GM12864 (cell line): Measurements from ENCODE around the gene TBC1D1.

Source experiments
- DNase-seq: peaks from one replicate; pipeline ENCODE4 v3.0.0-alpha.2; 2011; ENCODE audit warnings: low read depth
- H3K4me3 ChIP-seq: 2 replicates; pipeline ENCODE4 v1.5.1; 2011; ENCODE audit warnings: mild to moderate bottlenecking, low read depth, low read length, control low read depth
- CTCF ChIP-seq: IDR thresholded peaks from 2 replicates; pipeline ENCODE4 v1.5.1; 2011; ENCODE audit warnings: low read depth, mild to moderate bottlenecking, moderate library complexity, low read length, control low read depth, inconsistent platforms; ENCODE audit errors: missing control alignments

Gene TBC1D1

DNA sequence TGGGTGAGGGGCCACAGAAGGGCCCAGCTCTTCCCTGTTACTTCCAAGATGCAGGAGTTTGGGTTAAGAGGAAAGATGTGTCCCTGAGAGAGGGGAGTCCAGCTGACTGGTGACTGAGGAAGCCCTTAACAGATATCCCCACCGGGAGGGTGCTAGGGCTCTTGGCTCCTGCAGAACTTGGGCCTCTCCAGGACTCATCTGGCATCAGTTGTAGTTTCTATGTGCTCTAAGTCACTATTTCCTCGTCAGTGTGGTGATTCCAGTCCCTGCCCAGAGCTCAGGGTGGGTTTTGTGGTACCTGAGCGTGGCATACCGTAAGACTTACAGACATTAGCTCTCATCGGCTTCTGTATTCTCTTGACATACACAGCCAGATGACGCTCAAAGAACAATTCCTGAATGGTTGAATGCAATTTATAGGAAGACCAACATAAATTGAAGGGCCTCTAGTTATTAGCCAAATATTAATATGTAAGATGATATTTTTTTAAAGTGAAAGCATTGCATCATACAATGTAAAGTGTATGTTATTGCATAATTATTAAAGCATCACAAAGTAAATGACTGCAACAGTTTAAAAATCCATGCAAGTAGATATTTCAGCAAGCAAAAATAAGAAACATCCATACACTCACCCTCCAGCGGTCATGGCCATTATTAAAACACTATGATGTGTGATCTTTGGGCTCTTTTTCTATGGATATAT lies 264.9 kb downstream of the TBC1D1 start:
- no peak for DNase-seq

GRCh38 chr4:38157592-38157991 lies 266.7 kb downstream of the TBC1D1 start:
- no peak for DNase-seq
- H3K4me3 ChIP-seq = no peak overlapping the region
- no peak for TF ChIP-seq CTCF

More for the DNA sequence above, 264.9 kb downstream of the TBC1D1 start:
- no peak overlapping the region for H3K4me3 ChIP-seq
- no peak for TF ChIP-seq CTCF

DNA sequence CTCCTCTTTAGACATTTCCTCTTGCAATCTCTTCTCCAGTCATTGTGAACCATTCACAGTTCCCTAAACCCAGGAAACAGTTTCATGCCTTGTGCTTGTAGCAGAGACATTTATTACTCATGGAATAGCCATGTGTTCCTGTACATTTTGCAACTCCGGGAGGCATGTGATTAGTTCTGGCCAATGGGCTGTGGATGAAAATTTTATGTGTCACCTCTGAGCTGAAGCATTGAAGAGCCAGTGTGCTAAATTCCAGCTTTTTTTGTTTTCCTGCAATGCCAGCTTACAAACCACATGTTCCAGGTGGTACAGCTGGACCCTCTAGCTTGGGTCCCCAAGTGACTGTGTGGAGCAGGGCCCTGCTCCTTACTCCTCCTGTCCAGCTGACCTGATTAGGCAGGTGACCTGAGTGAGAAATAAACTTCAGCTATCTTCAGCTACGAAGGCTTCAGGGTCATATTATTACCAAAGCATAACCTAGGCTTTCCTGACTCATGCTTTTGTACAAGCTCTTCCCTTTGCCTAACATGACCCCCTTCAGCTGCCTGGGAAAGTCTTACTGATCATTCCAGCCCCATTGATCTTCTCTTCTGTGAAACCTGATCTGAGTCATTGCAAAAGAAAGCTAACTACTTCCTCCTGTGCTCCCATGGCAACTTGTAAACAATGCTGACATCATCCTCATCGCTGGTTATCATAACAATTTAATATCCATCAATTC lies 269.8 kb downstream of the TBC1D1 start:
- TF ChIP-seq CTCF = no peak
- no peak overlapping the region for H3K4me3 ChIP-seq
- DNase-seq = peak; percentile 36

GRCh38 chr4:38161208-38162113 lies 270.6 kb downstream of the TBC1D1 start:
- no peak for DNase-seq

GRCh38 chr4:38162240-38162784 lies 271.4 kb downstream of the TBC1D1 start:
- no peak for DNase-seq
- TF ChIP-seq CTCF = no peak
- H3K4me3 ChIP-seq = no peak overlapping the region

More at GRCh38 chr4:38161208-38162113, 270.6 kb downstream of the TBC1D1 start:
- no peak for TF ChIP-seq CTCF
- H3K4me3 ChIP-seq = no peak overlapping the region

- H3K4me3 ChIP-seq = no peak overlapping the region
- no peak for TF ChIP-seq CTCF
- DNase-seq = no peak
Observed at GRCh38 chr4:38163216-38164006, 272.5 kb downstream of the TBC1D1 start.
